ENCODE results near the gene CCDC91. TPM values are rescaled to one million over a fixed set of nuclear protein-coding genes. Genes with fewer than 3 reads are reported as not detected.

Gene CCDC91
- total and polyA plus RNA-seq, 4 donors, result 19.8 to 30.1 (median 28.7) TPM

DNA sequence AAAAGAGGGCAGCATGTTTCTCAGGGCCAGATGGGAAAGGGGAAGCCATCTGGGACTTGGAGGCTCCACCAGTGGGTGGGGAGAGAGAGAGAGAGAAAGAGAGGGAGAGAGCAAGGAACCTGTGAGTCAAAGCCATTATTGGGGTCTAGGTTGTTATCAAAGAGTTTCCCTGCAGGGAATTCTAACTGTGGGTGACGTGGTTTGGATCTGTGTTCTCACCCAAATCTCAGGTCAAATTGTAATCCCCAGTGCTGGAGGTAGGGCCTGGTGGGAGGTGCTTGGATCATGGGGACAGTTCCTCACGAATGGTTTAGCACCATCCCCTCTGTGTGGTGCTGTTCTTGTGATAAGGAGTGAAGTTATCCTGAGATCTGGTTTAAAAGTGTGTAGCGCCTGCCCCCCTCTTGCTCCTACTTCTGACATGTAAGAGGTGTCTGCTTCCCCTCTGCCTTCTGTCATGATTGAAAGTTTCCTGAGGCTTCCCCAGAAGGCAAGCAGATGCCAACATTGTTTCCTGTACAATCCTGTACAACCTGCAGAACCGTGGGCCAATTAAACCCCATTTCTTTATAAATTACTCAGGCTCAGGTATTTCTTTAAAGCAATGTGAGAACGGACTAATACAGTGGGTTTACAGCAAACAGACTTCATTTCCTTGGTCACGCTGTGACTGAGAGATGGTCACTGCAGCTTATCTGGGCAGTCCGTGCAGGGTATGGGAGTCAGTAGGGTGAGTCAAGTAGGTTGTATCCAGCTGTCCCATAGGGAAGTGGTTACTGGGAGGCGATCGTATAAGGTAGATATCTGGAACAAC lies 52.4 kb downstream of the CCDC91 start:
- Histone ChIP-seq H3K27ac (ENCODE audit: low read depth in 1 of 2, low read length in 2 of 2) (no peak overlapping the region), H3K4me3 (ENCODE audit: low read length in 2 of 2) (no peak overlapping the region), H3K9me3 (ENCODE audit: control insufficient read depth, low read length) (no peaks in the 10 kb centered on the region), H3K36me3 (ENCODE audit: control insufficient read depth in 1 of 2, insufficient read depth in 2 of 2, low read length in 1 of 2) (no peaks in the 10 kb centered on the region), H3K4me1 (ENCODE audit: control insufficient read depth in 1 of 2, insufficient read depth in 2 of 2, low read length in 2 of 2) (no peaks in the 10 kb centered on the region), H3K27me3 (ENCODE audit: control insufficient read depth in 1 of 2, insufficient read depth in 2 of 2, low read length in 1 of 2) (no peaks in the 10 kb centered on the region)
- intact Hi-C loops (cut with DNase I), result no loop called here
- WGBS, 2 donors, result 83 to 88% methylated on average over 9 of the region's 9 CpGs
- DNase-seq, result no peak
- no peak for ATAC-seq (ENCODE audit: low FRiP score)

DNA sequence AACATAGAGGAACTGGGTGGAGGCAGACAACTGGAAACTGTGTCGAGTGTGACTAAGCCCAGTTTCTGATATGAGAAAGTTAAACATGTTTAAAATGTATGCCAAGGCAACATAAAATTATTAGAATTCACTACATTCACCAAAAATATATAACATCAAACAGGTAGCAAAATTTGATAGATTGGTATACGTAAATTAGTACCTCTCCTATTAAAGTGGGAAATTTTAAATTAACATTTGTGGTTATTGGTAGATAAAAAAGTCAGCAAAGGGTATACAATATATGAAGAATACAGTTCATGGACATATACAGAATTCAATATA lies 53.0 kb downstream of the CCDC91 start:
- intact Hi-C loops (cut with DNase I), result no loop called here
- no peaks in the 10 kb centered on the region for H3K36me3 ChIP-seq (ENCODE audit: control insufficient read depth in 1 of 2, insufficient read depth in 2 of 2, low read length in 1 of 2)
- ATAC-seq (ENCODE audit: low FRiP score), result no peak
- H3K9me3 ChIP-seq (ENCODE audit: control insufficient read depth, low read length), result no peaks in the 10 kb centered on the region
- no peak overlapping the region for H3K27ac ChIP-seq (ENCODE audit: low read depth in 1 of 2, low read length in 2 of 2)
- no peaks in the 10 kb centered on the region for H3K27me3 ChIP-seq (ENCODE audit: control insufficient read depth in 1 of 2, insufficient read depth in 2 of 2, low read length in 1 of 2)
- 79 to 88% methylated on average over 2 of the region's 2 CpGs for WGBS, 2 donors
- no peak overlapping the region for H3K4me3 ChIP-seq (ENCODE audit: low read length in 2 of 2)
- H3K4me1 ChIP-seq (ENCODE audit: control insufficient read depth in 1 of 2, insufficient read depth in 2 of 2, low read length in 2 of 2), result no peaks in the 10 kb centered on the region
- DNase-seq, result no peak

- H3K4me1 ChIP-seq (ENCODE audit: control insufficient read depth in 1 of 2, insufficient read depth in 2 of 2, low read length in 2 of 2), result no peaks in the 10 kb centered on the region
- ATAC-seq (ENCODE audit: low FRiP score) (no peak), DNase-seq (no peak)
- 89 to 91% methylated on average over 7 of the region's 7 CpGs for WGBS, 2 donors
- H3K9me3 ChIP-seq (ENCODE audit: control insufficient read depth, low read length), result no peaks in the 10 kb centered on the region
- no peak overlapping the region for H3K27ac ChIP-seq (ENCODE audit: low read depth in 1 of 2, low read length in 2 of 2)
- no peak overlapping the region for H3K4me3 ChIP-seq (ENCODE audit: low read length in 2 of 2)
- intact Hi-C loops (cut with DNase I), result no loop called here
- no peaks in the 10 kb centered on the region for H3K36me3 ChIP-seq (ENCODE audit: control insufficient read depth in 1 of 2, insufficient read depth in 2 of 2, low read length in 1 of 2)
- H3K27me3 ChIP-seq (ENCODE audit: control insufficient read depth in 1 of 2, insufficient read depth in 2 of 2, low read length in 1 of 2), result no peaks in the 10 kb centered on the region
Observed at GRCh38 chr12:28247806-28248205, 57.5 kb downstream of the CCDC91 start.

DNA sequence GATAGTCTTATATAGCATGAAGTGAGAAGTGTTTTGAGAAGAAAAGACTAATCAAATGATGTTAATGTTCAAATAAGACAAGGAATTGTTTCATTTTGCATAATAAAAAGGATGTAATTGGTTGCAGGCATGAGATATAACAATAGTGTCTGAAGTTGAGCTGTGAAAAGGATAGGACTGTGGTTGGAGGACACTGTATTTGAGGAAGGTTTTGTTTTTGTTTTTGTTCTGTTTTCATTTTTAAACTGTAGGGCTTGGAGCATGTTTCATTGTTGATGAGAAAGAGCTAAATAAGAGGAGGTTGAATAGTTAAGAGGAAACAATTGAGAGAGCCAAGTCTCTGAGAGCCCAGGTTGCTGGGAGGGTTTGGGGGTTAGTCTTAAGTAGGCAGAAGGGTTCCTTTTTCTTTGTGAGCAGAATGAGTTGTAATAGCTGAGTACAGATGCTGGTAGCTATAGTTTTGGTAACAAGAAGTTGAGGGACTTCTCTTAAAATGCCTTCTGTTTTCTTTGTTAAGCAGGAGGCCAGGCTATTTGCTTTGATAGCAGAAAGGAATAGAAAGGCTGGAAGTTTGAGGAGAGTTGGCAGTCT lies 58.4 kb downstream of the CCDC91 start:
- H3K27me3 ChIP-seq (ENCODE audit: control insufficient read depth in 1 of 2, insufficient read depth in 2 of 2, low read length in 1 of 2), result no peaks in the 10 kb centered on the region
- H3K9me3 ChIP-seq (ENCODE audit: control insufficient read depth, low read length), result no peaks in the 10 kb centered on the region
- H3K4me3 ChIP-seq (ENCODE audit: low read length in 2 of 2), result no peak overlapping the region
- intact Hi-C loops (cut with DNase I), result no loop called here
- DNase-seq, result no peak
- no peaks in the 10 kb centered on the region for H3K36me3 ChIP-seq (ENCODE audit: control insufficient read depth in 1 of 2, insufficient read depth in 2 of 2, low read length in 1 of 2)
- H3K4me1 ChIP-seq (ENCODE audit: control insufficient read depth in 1 of 2, insufficient read depth in 2 of 2, low read length in 2 of 2), result no peaks in the 10 kb centered on the region
- H3K27ac ChIP-seq (ENCODE audit: low read depth in 1 of 2, low read length in 2 of 2), result no peak overlapping the region
- ATAC-seq (ENCODE audit: low FRiP score), result no peak

- no peak overlapping the region for H3K4me3 ChIP-seq (ENCODE audit: low read length in 2 of 2)
- DNase-seq (no peak), ATAC-seq (ENCODE audit: low FRiP score) (no peak)
- no peaks in the 10 kb centered on the region for H3K9me3 ChIP-seq (ENCODE audit: control insufficient read depth, low read length)
- H3K27me3 ChIP-seq (ENCODE audit: control insufficient read depth in 1 of 2, insufficient read depth in 2 of 2, low read length in 1 of 2), result no peaks in the 10 kb centered on the region
- intact Hi-C loops (cut with DNase I), result no loop called here
- H3K27ac ChIP-seq (ENCODE audit: low read depth in 1 of 2, low read length in 2 of 2), result no peak overlapping the region
- H3K36me3 ChIP-seq (ENCODE audit: control insufficient read depth in 1 of 2, insufficient read depth in 2 of 2, low read length in 1 of 2), result no peaks in the 10 kb centered on the region
- H3K4me1 ChIP-seq (ENCODE audit: control insufficient read depth in 1 of 2, insufficient read depth in 2 of 2, low read length in 2 of 2), result no peaks in the 10 kb centered on the region
- WGBS, 2 donors, result 80 to 84% methylated on average over 3 of the region's 3 CpGs
Observed at GRCh38 chr12:28253161-28253641, 62.9 kb downstream of the CCDC91 start.

DNA sequence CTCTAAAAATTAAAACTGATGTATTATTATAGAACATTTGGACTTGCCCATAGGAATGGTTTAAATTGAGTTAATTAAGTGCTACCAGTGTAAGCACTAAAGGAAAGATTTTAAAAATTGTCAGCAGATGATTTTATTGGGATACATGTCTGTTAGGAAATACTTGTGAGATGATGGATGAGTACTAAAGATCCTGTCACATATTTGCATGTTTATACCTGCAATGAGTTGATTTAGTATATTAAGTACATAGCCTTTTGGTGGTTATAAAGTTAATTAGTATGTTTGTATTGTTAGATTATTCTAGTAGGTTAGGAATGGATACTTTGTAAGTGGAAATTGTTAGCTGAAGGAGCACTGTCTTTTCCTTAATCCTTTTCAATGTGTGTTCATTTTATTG lies 67.2 kb downstream of the CCDC91 start:
- Histone ChIP-seq H3K36me3 (ENCODE audit: control insufficient read depth in 1 of 2, insufficient read depth in 2 of 2, low read length in 1 of 2) (no peaks in the 10 kb centered on the region), H3K4me3 (ENCODE audit: low read length in 2 of 2) (no peak overlapping the region), H3K27ac (ENCODE audit: low read depth in 1 of 2, low read length in 2 of 2) (no peak overlapping the region), H3K27me3 (ENCODE audit: control insufficient read depth in 1 of 2, insufficient read depth in 2 of 2, low read length in 1 of 2) (no peaks in the 10 kb centered on the region), H3K9me3 (ENCODE audit: control insufficient read depth, low read length) (no peaks in the 10 kb centered on the region), H3K4me1 (ENCODE audit: control insufficient read depth in 1 of 2, insufficient read depth in 2 of 2, low read length in 2 of 2) (no peaks in the 10 kb centered on the region)
- intact Hi-C loops (cut with DNase I), result no loop called here
- no peak for ATAC-seq (ENCODE audit: low FRiP score)
- no peak for DNase-seq

DNA sequence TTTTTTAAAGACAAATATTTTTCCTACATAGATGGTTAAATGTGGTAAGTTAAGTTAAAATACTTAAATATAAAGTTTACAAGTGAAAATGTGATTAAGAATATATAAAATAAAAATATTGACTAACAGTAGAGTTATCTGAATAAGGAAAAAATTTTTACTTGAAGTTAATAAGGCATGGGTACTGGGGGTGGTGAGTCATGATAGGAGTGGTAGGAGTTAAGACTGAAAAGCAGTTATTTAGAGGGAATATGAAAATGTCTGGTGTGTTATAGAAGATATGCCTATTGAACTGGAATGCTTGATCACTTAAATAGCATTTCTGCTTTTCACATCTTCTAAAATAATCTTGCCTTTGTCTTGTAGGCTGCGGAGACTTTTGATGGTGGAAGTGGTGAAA lies 68.7 kb downstream of the CCDC91 start:
- intact Hi-C loops (cut with DNase I), result no loop called here
- Histone ChIP-seq H3K4me1 (ENCODE audit: control insufficient read depth in 1 of 2, insufficient read depth in 2 of 2, low read length in 2 of 2) (no peaks in the 10 kb centered on the region), H3K4me3 (ENCODE audit: low read length in 2 of 2) (no peak overlapping the region), H3K27ac (ENCODE audit: low read depth in 1 of 2, low read length in 2 of 2) (no peak overlapping the region), H3K27me3 (ENCODE audit: control insufficient read depth in 1 of 2, insufficient read depth in 2 of 2, low read length in 1 of 2) (no peaks in the 10 kb centered on the region), H3K36me3 (ENCODE audit: control insufficient read depth in 1 of 2, insufficient read depth in 2 of 2, low read length in 1 of 2) (no peaks in the 10 kb centered on the region), H3K9me3 (ENCODE audit: control insufficient read depth, low read length) (no peaks in the 10 kb centered on the region)
- no peak for DNase-seq
- no peak for ATAC-seq (ENCODE audit: low FRiP score)
- WGBS, 2 donors, result 97 to 100% methylated on average over 1 of the region's 1 CpG

- H3K4me1 ChIP-seq (ENCODE audit: control insufficient read depth in 1 of 2, insufficient read depth in 2 of 2, low read length in 2 of 2), result peaks cover 0 to 4% of the 10 kb centered on the region in 2 donors
- intact Hi-C loops (cut with DNase I), result no loop called here
- no peaks in the 10 kb centered on the region for H3K27me3 ChIP-seq (ENCODE audit: control insufficient read depth in 1 of 2, insufficient read depth in 2 of 2, low read length in 1 of 2)
- H3K27ac ChIP-seq (ENCODE audit: low read depth in 1 of 2, low read length in 2 of 2), result no peak overlapping the region
- DNase-seq (no peak), ATAC-seq (ENCODE audit: low FRiP score) (no peak)
- no peak overlapping the region for H3K4me3 ChIP-seq (ENCODE audit: low read length in 2 of 2)
- WGBS, 2 donors, result 44 to 47% methylated on average over 2 of the region's 2 CpGs
- H3K9me3 ChIP-seq (ENCODE audit: control insufficient read depth, low read length), result no peaks in the 10 kb centered on the region
- no peaks in the 10 kb centered on the region for H3K36me3 ChIP-seq (ENCODE audit: control insufficient read depth in 1 of 2, insufficient read depth in 2 of 2, low read length in 1 of 2)
Observed at GRCh38 chr12:28265435-28266042, 75.3 kb downstream of the CCDC91 start.
